ENCODE data around the gene DNAJC16. TPM values are rescaled to one million over a fixed set of nuclear protein-coding genes. Genes with fewer than 3 reads are reported as not detected.
A peak's percentile ranks its signal among the peaks of the same experiment; 100 is the strongest.
"Not testable (repeated sequence)": the region's sequence is repeated elsewhere in the genome, so short reads cannot be mapped to it uniquely, and the experiment has no call there.

Gene DNAJC16
- total and polyA plus RNA-seq, 9 of the 15 experiments (the other 6 are each of a cell fraction or from before 2014, with no cell fraction given), result 6.9 to 16.8 (median 12.8) TPM

DNA sequence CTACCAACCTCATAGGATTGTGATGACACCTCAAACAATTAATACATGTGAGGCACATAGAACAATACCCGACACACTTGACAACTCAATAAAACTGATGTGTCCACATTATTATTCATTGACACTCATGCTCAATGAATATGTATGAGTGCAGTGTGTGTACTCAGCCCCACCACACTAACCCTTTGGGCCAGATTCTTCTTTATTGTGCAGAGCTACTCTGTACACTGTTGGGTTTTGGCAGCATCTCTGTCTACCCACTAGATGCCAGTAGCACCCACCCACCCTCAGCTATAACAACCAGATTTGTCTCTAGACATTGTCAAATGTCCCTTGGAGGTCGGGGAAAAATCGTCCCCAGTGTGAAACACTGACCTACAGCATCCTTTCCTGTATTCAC is 12.7 kb upstream of the DNAJC16 start:
- Histone ChIP-seq H3K4me3 (no peak overlapping the region), H3K36me3 (ENCODE audit: control insufficient read depth, insufficient read depth, low read length) (peaks cover 56% of the 10 kb centered on the region), H3K27ac (ENCODE audit: extremely low read depth, low read depth, low read length) (peak overlapping the region; percentile 34; the same call in 1 of the 3 replicates), H4K20me1 (replicated peaks; ENCODE audit: control insufficient read depth, insufficient read depth, low read length) (no peaks in the 10 kb centered on the region; the same call in 1 of the 2 replicates), H3K9me3 (replicated peaks; ENCODE audit: control insufficient read depth, insufficient read depth, low read depth, low read length) (no peaks in the 10 kb centered on the region), H3K27me3 (ENCODE audit: control insufficient read depth in 2 of 2, insufficient read depth in 2 of 2, low read length in 2 of 2) (no peaks in the 10 kb centered on the region), H3K4me1 (replicated peaks in 1 of 2; ENCODE audit: control insufficient read depth in 2 of 2, insufficient read depth in 2 of 2, low read length in 2 of 2) (peaks cover 9 to 17% of the 10 kb centered on the region in 2 experiments), H2AFZ (ENCODE audit: low read depth, low read length) (no peak overlapping the region), H3K4me2 (ENCODE audit: insufficient read depth, low read length) (no peak overlapping the region), H3K79me2 (ENCODE audit: control insufficient read depth, insufficient read depth, low read length) (peaks cover 27% of the 10 kb centered on the region), H3K9ac (ENCODE audit: insufficient read depth in 1 of 2, low read depth in 2 of 2, low read length in 2 of 2) (no peak overlapping the region), H3K9me1 (ENCODE audit: control insufficient read depth, insufficient read depth, low read length) (no peaks in the 10 kb centered on the region)
- no peak for FAIRE-seq
- ATAC-seq, result no peak
- DNase-seq (ENCODE audit: extremely low read depth in 1 of 4, low spot score in 3 of 4), result no peak
- no peak for TF ChIP-seq CSDE1 (IDR thresholded peaks at IDR 0.05)
- TF ChIP-seq ZFP36 (IDR thresholded peaks at IDR 0.05; ENCODE audit: low read depth, low read length, partially characterized antibody), result no peak
- WGBS (ENCODE audit: insufficient coverage, low coverage, missing lambda C conversion rate), result 76% methylated on average over 3 of the region's 3 CpGs
- BruUV-seq (replicated peaks), result no TSS peak
- ChIA-PET CTCF (ENCODE audit: low intra/inter-chr PET ratio) (no interaction called here), POLR2A (interaction anchor here (1.5 to 2.9 kb wide), 2 partner anchors 10 kb away, joined by 4 to 19 read pairs; partner anchors contain the start of gene CASP9)
- in situ Hi-C loops (cut with MboI), result no loop called here
- intact Hi-C loops (cut with micrococcal nuclease), result no loop called here

DNA sequence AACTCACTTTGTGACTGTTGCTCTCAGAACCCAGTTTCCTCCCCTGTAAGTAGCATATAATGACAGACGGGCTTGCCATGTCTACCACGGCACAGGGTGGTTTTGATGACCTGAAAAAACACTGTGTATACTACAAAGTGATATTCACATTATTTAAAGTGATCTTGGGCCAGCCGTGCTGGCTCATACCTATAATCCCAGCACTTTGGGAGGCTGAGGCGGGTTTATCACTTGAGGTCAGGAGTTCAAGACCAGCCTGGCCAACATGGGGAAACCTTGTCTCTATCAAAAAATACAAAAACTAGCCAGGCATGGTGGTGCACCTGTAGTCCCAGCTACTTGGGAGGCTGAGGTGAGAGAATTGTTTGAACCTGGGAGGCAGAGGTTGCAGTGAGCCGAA is 12.1 kb upstream of the DNAJC16 start:
- BruUV-seq (replicated peaks); CTCF ChIA-PET (ENCODE audit: low intra/inter-chr PET ratio); DNase-seq (ENCODE audit: extremely low read depth in 1 of 4, low spot score in 3 of 4); H3K9me1 ChIP-seq (ENCODE audit: control insufficient read depth, insufficient read depth, low read length); H3K4me3 ChIP-seq; ATAC-seq; H3K9me3 ChIP-seq (replicated peaks; ENCODE audit: control insufficient read depth, insufficient read depth, low read depth, low read length); in situ Hi-C loops (cut with MboI); intact Hi-C loops (cut with micrococcal nuclease); H4K20me1 ChIP-seq (replicated peaks; ENCODE audit: control insufficient read depth, insufficient read depth, low read length); H3K27me3 ChIP-seq (ENCODE audit: control insufficient read depth in 2 of 2, insufficient read depth in 2 of 2, low read length in 2 of 2); H2AFZ ChIP-seq (ENCODE audit: low read depth, low read length); H3K9ac ChIP-seq (ENCODE audit: insufficient read depth in 1 of 2, low read depth in 2 of 2, low read length in 2 of 2): not testable (repeated sequence)
- WGBS (ENCODE audit: insufficient coverage, low coverage, missing lambda C conversion rate), result 57% methylated on average over 5 of the region's 5 CpGs
- Histone ChIP-seq H3K27ac (ENCODE audit: extremely low read depth, low read depth, low read length) (peak overlapping the region; percentile 67), H3K4me1 (replicated peaks in 1 of 2; ENCODE audit: control insufficient read depth in 2 of 2, insufficient read depth in 2 of 2, low read length in 2 of 2) (peaks cover 13 to 17% of the 10 kb centered on the region in 2 experiments), H3K79me2 (ENCODE audit: control insufficient read depth, insufficient read depth, low read length) (peaks cover 27% of the 10 kb centered on the region), H3K36me3 (ENCODE audit: control insufficient read depth, insufficient read depth, low read length) (peaks cover 55% of the 10 kb centered on the region), H3K4me2 (ENCODE audit: insufficient read depth, low read length) (peak overlapping the region; percentile 3; the same call in 1 of the 2 replicates)
- POLR2A ChIA-PET, result interaction anchor here (0.7 to 2.9 kb wide), 6 partner anchors 9 to 1016 kb away, joined by 3 to 19 read pairs (median 4); partner anchors contain the start of gene CASP9
- FAIRE-seq, result peak; percentile 51
- peak; percentile 68; the same call in 1 of the 2 replicates for TF ChIP-seq ZNF589 (CRISPR knock-in tag; IDR thresholded peaks at IDR 0.05; ENCODE audit: low read depth)
- TF ChIP-seq CXXC5 (CRISPR knock-in tag; IDR thresholded peaks at IDR 0.05), result 0 out of 2 replicates have a peak, but pooled peaks have one; percentile 13
- 0 out of 2 replicates have a peak, but pooled peaks have one; percentile 60 for TF ChIP-seq NFXL1 (CRISPR knock-in tag; IDR thresholded peaks at IDR 0.05)
- 0 out of 2 replicates have a peak, but pooled peaks have one; percentile 21 for TF ChIP-seq DMBX1 (CRISPR knock-in tag; IDR thresholded peaks at IDR 0.05; ENCODE audit: borderline replicate concordance)
- TF ChIP-seq, protein P1, sequence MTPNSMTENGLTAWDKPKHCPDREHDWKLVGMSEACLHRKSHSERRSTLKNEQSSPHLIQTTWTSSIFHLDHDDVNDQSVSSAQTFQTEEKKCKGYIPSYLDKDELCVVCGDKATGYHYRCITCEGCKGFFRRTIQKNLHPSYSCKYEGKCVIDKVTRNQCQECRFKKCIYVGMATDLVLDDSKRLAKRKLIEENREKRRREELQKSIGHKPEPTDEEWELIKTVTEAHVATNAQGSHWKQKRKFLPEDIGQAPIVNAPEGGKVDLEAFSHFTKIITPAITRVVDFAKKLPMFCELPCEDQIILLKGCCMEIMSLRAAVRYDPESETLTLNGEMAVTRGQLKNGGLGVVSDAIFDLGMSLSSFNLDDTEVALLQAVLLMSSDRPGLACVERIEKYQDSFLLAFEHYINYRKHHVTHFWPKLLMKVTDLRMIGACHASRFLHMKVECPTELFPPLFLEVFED (CRISPR knock-in tag; conservative IDR thresholded peaks at IDR 0.05), result 0 out of 2 replicates have a peak, but pooled peaks have one; percentile 31
- 0 out of 2 replicates have a peak, but pooled peaks have one; percentile 52 for TF ChIP-seq ZNF311 (CRISPR knock-in tag; IDR thresholded peaks at IDR 0.05)

Data from K562 (cell line).